Measurements from ENCODE around the gene MRPS15.
A peak's percentile ranks its signal among the peaks of the same experiment; 100 is the strongest.

Gene MRPS15

GRCh38 chr1:36457691-36458090 lies 6.5 kb downstream of the MRPS15 start:
- no peak for DNase-seq
- Mint-ChIP-seq H3K27ac (peak overlapping the region; percentile 62), H3K27me3 (no peaks in the 10 kb centered on the region), H3K9me3 (no peaks in the 10 kb centered on the region), H3K4me1 (peaks cover 24 to 39% of the 10 kb centered on the region in 2 donors), H3K36me3 (peaks cover 49 to 60% of the 10 kb centered on the region in 2 donors), H3K4me3 (no peak overlapping the region)
- ATAC-seq (replicated peaks): peak; percentile 13 to 35

GRCh38 chr1:36456391-36456928 lies 7.7 kb downstream of the MRPS15 start:
- Mint-ChIP-seq H3K36me3 (peaks cover 49 to 56% of the 10 kb centered on the region in 2 donors), H3K27me3 (no peaks in the 10 kb centered on the region), H3K9me3 (no peaks in the 10 kb centered on the region), H3K27ac (no peak overlapping the region), H3K4me3 (no peak overlapping the region), H3K4me1 (peaks cover 24 to 40% of the 10 kb centered on the region in 2 donors)
- ATAC-seq (replicated peaks): no peak
- DNase-seq: no peak

- no peak for ATAC-seq (replicated peaks)
- H3K27ac Mint-ChIP-seq: no peak overlapping the region
- peaks cover 22 to 41% of the 10 kb centered on the region in 2 donors for H3K4me1 Mint-ChIP-seq
- H3K27me3 Mint-ChIP-seq: no peaks in the 10 kb centered on the region
- no peak for DNase-seq
- no peak overlapping the region for H3K4me3 Mint-ChIP-seq
- H3K9me3 Mint-ChIP-seq: no peaks in the 10 kb centered on the region
- H3K36me3 Mint-ChIP-seq: peaks cover 41 to 45% of the 10 kb centered on the region in 2 donors
Measured at GRCh38 chr1:36455386-36455785, 8.8 kb downstream of the MRPS15 start.

GRCh38 chr1:36453600-36454388 lies 10.4 kb downstream of the MRPS15 start:
- H3K27ac Mint-ChIP-seq: no peak overlapping the region
- peaks cover 16 to 38% of the 10 kb centered on the region in 2 donors for H3K4me1 Mint-ChIP-seq
- no peaks in the 10 kb centered on the region for H3K9me3 Mint-ChIP-seq
- H3K4me3 Mint-ChIP-seq: no peak overlapping the region
- DNase-seq (no peak), ATAC-seq (replicated peaks) (no peak)
- no peaks in the 10 kb centered on the region for H3K27me3 Mint-ChIP-seq
- peaks cover 28 to 37% of the 10 kb centered on the region in 2 donors for H3K36me3 Mint-ChIP-seq

GRCh38 chr1:36453051-36453450 lies 11.1 kb downstream of the MRPS15 start:
- Mint-ChIP-seq H3K27ac (no peak overlapping the region), H3K4me3 (no peak overlapping the region), H3K36me3 (peaks cover 22 to 29% of the 10 kb centered on the region in 2 donors), H3K27me3 (no peaks in the 10 kb centered on the region), H3K4me1 (peaks cover 11 to 30% of the 10 kb centered on the region in 2 donors), H3K9me3 (no peaks in the 10 kb centered on the region)
- ATAC-seq (replicated peaks) (no peak), DNase-seq (no peak)

- Mint-ChIP-seq H3K9me3 (no peaks in the 10 kb centered on the region), H3K4me1 (peaks cover 7 to 29% of the 10 kb centered on the region in 2 donors), H3K4me3 (peak overlapping the region; percentile 81 to 90), H3K27me3 (no peaks in the 10 kb centered on the region), H3K36me3 (peaks cover 14 to 20% of the 10 kb centered on the region in 2 donors), H3K27ac (peak overlapping the region; percentile 91)
- no peak for ATAC-seq (replicated peaks)
- DNase-seq: no peak
Measured at GRCh38 chr1:36450919-36451305, 13.3 kb downstream of the MRPS15 start.

GRCh38 chr1:36450270-36450918 lies 13.8 kb downstream of the MRPS15 start, which contains the start of gene OSCP1:
Gene OSCP1 (minus strand): TSS chr1:36450451. CDS start chr1:36450369, 82 bp downstream.
- Mint-ChIP-seq H3K4me1 (peaks cover 7 to 30% of the 10 kb centered on the region in 2 donors), H3K27ac (peak within 1 kb of the TSS; percentile 91), H3K36me3 (peaks cover 12 to 19% of the 10 kb centered on the region in 2 donors), H3K4me3 (peak within 1 kb of the TSS; percentile 81 to 90), H3K9me3 (no peaks in the 10 kb centered on the region), H3K27me3 (no peaks in the 10 kb centered on the region)
- ATAC-seq (replicated peaks) (peak; percentile 97 to 99), DNase-seq (peak; percentile 88)

- Mint-ChIP-seq H3K27me3 (no peaks in the 10 kb centered on the region), H3K4me1 (peaks cover 7 to 30% of the 10 kb centered on the region in 2 donors), H3K36me3 (peaks cover 3 to 5% of the 10 kb centered on the region in 2 donors), H3K4me3 (no peak overlapping the region), H3K9me3 (no peaks in the 10 kb centered on the region), H3K27ac (no peak overlapping the region)
- DNase-seq (no peak), ATAC-seq (replicated peaks) (no peak)
Measured at GRCh38 chr1:36448530-36449056, 15.6 kb downstream of the MRPS15 start.

GRCh38 chr1:36447450-36447849 lies 16.7 kb downstream of the MRPS15 start:
- Mint-ChIP-seq H3K9me3 (no peaks in the 10 kb centered on the region), H3K4me1 (peaks cover 7 to 27% of the 10 kb centered on the region in 2 donors), H3K36me3 (peaks cover 1 to 2% of the 10 kb centered on the region in 2 donors), H3K27me3 (no peaks in the 10 kb centered on the region), H3K4me3 (no peak overlapping the region), H3K27ac (no peak overlapping the region)
- ATAC-seq (replicated peaks): no peak
- no peak for DNase-seq

GRCh38 chr1:36446746-36447145 lies 17.4 kb downstream of the MRPS15 start:
- no peak overlapping the region for H3K4me3 Mint-ChIP-seq
- H3K36me3 Mint-ChIP-seq: no peaks in the 10 kb centered on the region
- DNase-seq (no peak), ATAC-seq (replicated peaks) (no peak)
- no peaks in the 10 kb centered on the region for H3K27me3 Mint-ChIP-seq
- H3K27ac Mint-ChIP-seq: no peak overlapping the region
- H3K4me1 Mint-ChIP-seq: peaks cover 5 to 23% of the 10 kb centered on the region in 2 donors
- no peaks in the 10 kb centered on the region for H3K9me3 Mint-ChIP-seq

GRCh38 chr1:36446271-36446670 lies 17.9 kb downstream of the MRPS15 start:
- Mint-ChIP-seq H3K36me3 (no peaks in the 10 kb centered on the region), H3K4me3 (no peak overlapping the region), H3K27me3 (no peaks in the 10 kb centered on the region), H3K27ac (no peak overlapping the region), H3K4me1 (peaks cover under 1 to 18% of the 10 kb centered on the region in 2 donors), H3K9me3 (no peaks in the 10 kb centered on the region)
- no peak for DNase-seq
- ATAC-seq (replicated peaks): peak in 1 of 2 donors; percentile 10

- H3K36me3 Mint-ChIP-seq: no peaks in the 10 kb centered on the region
- no peak overlapping the region for H3K27ac Mint-ChIP-seq
- H3K4me1 Mint-ChIP-seq: peaks cover 0 to 6% of the 10 kb centered on the region in 2 donors
- H3K4me3 Mint-ChIP-seq: no peak overlapping the region
- no peaks in the 10 kb centered on the region for H3K9me3 Mint-ChIP-seq
- ATAC-seq (replicated peaks): no peak
- H3K27me3 Mint-ChIP-seq: no peaks in the 10 kb centered on the region
- DNase-seq: no peak
Measured at GRCh38 chr1:36443297-36443696, 20.9 kb downstream of the MRPS15 start.

GRCh38 chr1:36442337-36442736 lies 21.8 kb downstream of the MRPS15 start:
- Mint-ChIP-seq H3K36me3 (no peaks in the 10 kb centered on the region), H3K4me1 (peaks cover 0 to 6% of the 10 kb centered on the region in 2 donors)
- no peak for ATAC-seq (replicated peaks)

GRCh38 chr1:36440646-36441045 lies 23.5 kb downstream of the MRPS15 start:
- no peak overlapping the region for H3K4me3 Mint-ChIP-seq
- DNase-seq (no peak), ATAC-seq (replicated peaks) (no peak)
- no peaks in the 10 kb centered on the region for H3K27me3 Mint-ChIP-seq
- H3K27ac Mint-ChIP-seq: no peak overlapping the region
- H3K36me3 Mint-ChIP-seq: no peaks in the 10 kb centered on the region
- H3K9me3 Mint-ChIP-seq: no peaks in the 10 kb centered on the region
- H3K4me1 Mint-ChIP-seq: no peaks in the 10 kb centered on the region

More at GRCh38 chr1:36442337-36442736, 21.8 kb downstream of the MRPS15 start:
- Mint-ChIP-seq H3K4me3 (no peak overlapping the region), H3K9me3 (no peaks in the 10 kb centered on the region), H3K27me3 (no peaks in the 10 kb centered on the region), H3K27ac (no peak overlapping the region)
- no peak for DNase-seq

All from stimulated activated naive B cell treated with anti-CD40 and anti-IgM and Interleukin-4, amounts not matched to agents 10 μg/mL and 1 μg/mL and 100 μg/mL, for 72 hours (primary cell).